ENCODE results near the gene CACNA1F.
A peak's percentile ranks its signal among the peaks of the same experiment; 100 is the strongest.

Gene CACNA1F

DNA sequence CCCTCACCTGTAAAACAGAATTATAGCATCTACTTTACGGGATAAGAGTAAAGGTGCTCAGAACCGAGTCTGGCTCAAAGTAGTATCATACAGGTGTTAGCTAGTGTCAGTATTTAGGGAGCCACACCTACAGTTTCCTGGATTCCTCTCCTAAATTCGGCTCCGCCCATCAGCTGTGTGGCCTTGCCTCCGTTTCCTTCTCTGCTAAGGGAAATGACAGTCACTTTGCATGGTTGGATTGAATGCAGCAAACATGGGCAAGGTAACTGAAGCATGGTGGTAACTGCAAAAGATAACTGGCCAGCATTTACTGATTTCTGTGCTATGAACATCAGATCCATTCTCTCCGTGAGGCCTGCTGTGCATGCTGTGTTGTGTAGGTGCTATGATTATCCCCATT lies 39.3 kb upstream of the CACNA1F start:
- no peak for TF ChIP-seq CTCF (IDR thresholded peaks at IDR 0.05; ENCODE audit: low read depth, low read length)
- DNase-seq (ENCODE audit: extremely low read depth, low read depth), result no peak

- TF ChIP-seq CTCF (IDR thresholded peaks at IDR 0.05; ENCODE audit: low read depth, low read length), result no peak
- no peak for DNase-seq (ENCODE audit: extremely low read depth, low read depth)
These were observed 38.2 kb upstream of the CACNA1F start for GRCh38 chrX:49271341-49271740.

- TF ChIP-seq CTCF (IDR thresholded peaks at IDR 0.05; ENCODE audit: low read depth, low read length), result no peak
These were observed 37.2 kb upstream of the CACNA1F start for GRCh38 chrX:49270249-49270921.

DNA sequence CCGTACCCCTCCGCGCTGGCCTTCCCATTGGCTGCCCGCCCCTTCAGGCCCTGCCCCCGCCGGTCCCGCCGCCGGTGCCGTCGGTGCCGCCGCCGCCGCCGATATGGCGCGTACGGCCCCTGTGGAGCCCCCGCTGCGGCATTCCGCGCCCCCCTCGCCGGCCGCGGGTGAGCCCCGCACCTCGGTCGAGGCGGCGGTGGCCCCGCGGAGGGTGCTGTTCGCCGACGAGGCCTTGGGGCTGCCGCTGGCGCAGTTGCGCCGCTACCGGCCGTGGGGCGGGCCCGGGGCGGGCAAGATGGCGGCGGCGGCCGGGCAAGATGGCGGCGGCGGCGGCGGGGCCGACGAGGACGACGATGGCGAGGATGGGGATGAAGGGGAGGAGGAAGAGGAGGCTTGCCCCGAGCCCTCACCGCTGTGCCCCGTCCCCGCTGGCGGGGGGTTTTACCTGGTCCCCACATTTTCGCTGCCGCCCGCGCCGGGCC lies 36.7 kb upstream of the CACNA1F start, which contains the start of gene PPP1R3F:
TSS of gene PPP1R3F (plus strand) at position 27 of the 482 bp plus-strand sequence. CDS start at position 104, 77 bp downstream.
- DNase-seq (ENCODE audit: extremely low read depth, low read depth), result no peak

More at GRCh38 chrX:49270249-49270921, 37.2 kb upstream of the CACNA1F start:
- no peak for DNase-seq (ENCODE audit: extremely low read depth, low read depth)

GRCh38 chrX:49269010-49269766 lies 36.0 kb upstream of the CACNA1F start:
- peak; percentile 93 for DNase-seq (ENCODE audit: extremely low read depth, low read depth)
- no peak for TF ChIP-seq CTCF (IDR thresholded peaks at IDR 0.05; ENCODE audit: low read depth, low read length)

More for the DNA sequence above, 36.7 kb upstream of the CACNA1F start, which contains the start of gene PPP1R3F:
- no peak for TF ChIP-seq CTCF (IDR thresholded peaks at IDR 0.05; ENCODE audit: low read depth, low read length)

- no peak for TF ChIP-seq CTCF (IDR thresholded peaks at IDR 0.05; ENCODE audit: low read depth, low read length)
- DNase-seq (ENCODE audit: extremely low read depth, low read depth), result no peak
These were observed 35.5 kb upstream of the CACNA1F start for GRCh38 chrX:49268702-49269009.

Measured in AG09319 (cell line).